DND-41 (cell line): ENCODE results near the gene PFKFB2.

Experiments used
- ATAC-seq: fragments of 200-7000 bp; cut with Tn5 transposase; 3 replicates; pipeline ENCODE4 v1.9.1; 2021; ENCODE audit warnings: low read depth; ENCODE audit not compliant: insufficient read depth
- DNase-seq: peaks from one replicate; pipeline ENCODE4 v3.0.0-alpha.2; 2020
- H2AFZ ChIP-seq: 2 replicates; pipeline ENCODE4 v1.6.0; 2012; ENCODE audit warnings: low read depth, low read length
- H3K27ac ChIP-seq: 2 replicates; pipeline ENCODE4 v1.5.1; 2012; ENCODE audit warnings: low read length, inconsistent platforms
- H3K27me3 ChIP-seq: fragments of 200-600 bp; sonication (generic); 2 replicates; pipeline ENCODE4 v1.6.0; 2012; ENCODE audit warnings: low read length, mild to moderate bottlenecking, inconsistent platforms; ENCODE audit not compliant: insufficient read depth, poor library complexity
- H3K36me3 ChIP-seq: 2 replicates; pipeline ENCODE4 v1.5.1; 2012; ENCODE audit warnings: low read length, inconsistent platforms; ENCODE audit not compliant: insufficient read depth
- H3K4me1 ChIP-seq: 2 replicates; pipeline ENCODE4 v1.5.1; 2012; ENCODE audit warnings: mild to moderate bottlenecking, low read length; ENCODE audit not compliant: insufficient read depth
- H3K4me2 ChIP-seq: 2 replicates; pipeline ENCODE4 v1.6.0; 2012; ENCODE audit warnings: mild to moderate bottlenecking, moderate library complexity, low read length, inconsistent platforms; ENCODE audit not compliant: insufficient read depth
- H3K4me3 ChIP-seq, 2 experiments: fragments of 200-600 bp in 1 of 2; shearing (Covaris generic) in 1 of 2; 2 replicates each; pipeline ENCODE4 v1.5.1; 2012 to 2016; ENCODE audit warnings: inconsistent platforms in 2 of 2, low read length in 2 of 2, mild to moderate bottlenecking in 2 of 2, low read depth in 1 of 2, moderate library complexity in 1 of 2
- H3K79me2 ChIP-seq: 2 replicates; pipeline ENCODE4 v1.6.0; 2012; ENCODE audit warnings: low read length, inconsistent platforms; ENCODE audit not compliant: insufficient read depth
- H3K9ac ChIP-seq: 2 replicates; pipeline ENCODE4 v1.6.0; 2012; ENCODE audit warnings: low read depth, mild to moderate bottlenecking, inconsistent platforms, low read length, moderate library complexity
- H3K9me3 ChIP-seq: 2 replicates; pipeline ENCODE4 v1.5.1; 2012; ENCODE audit warnings: low read length, moderate library complexity, mild to moderate bottlenecking, inconsistent platforms; ENCODE audit not compliant: insufficient read depth, severe bottlenecking
- H4K20me1 ChIP-seq: 2 replicates; pipeline ENCODE4 v1.6.0; 2012; ENCODE audit warnings: low read length; ENCODE audit not compliant: insufficient read depth
- EZH2 ChIP-seq: IDR thresholded peaks from 3 replicates; pipeline ENCODE4 v1.6.1; 2012; ENCODE audit warnings: borderline replicate concordance, low read depth, mild to moderate bottlenecking, moderate library complexity, low read length, inconsistent platforms; ENCODE audit not compliant: severe bottlenecking
- TF ChIP-seq, protein P1 (sequence below): IDR thresholded peaks from 2 replicates; pipeline ENCODE4 v1.5.1; 2012; ENCODE audit warnings: borderline replicate concordance, low read length, moderate library complexity, mild to moderate bottlenecking; ENCODE audit not compliant: poor library complexity, severe bottlenecking; ENCODE audit errors: extremely low read depth

Gene PFKFB2

DNA sequence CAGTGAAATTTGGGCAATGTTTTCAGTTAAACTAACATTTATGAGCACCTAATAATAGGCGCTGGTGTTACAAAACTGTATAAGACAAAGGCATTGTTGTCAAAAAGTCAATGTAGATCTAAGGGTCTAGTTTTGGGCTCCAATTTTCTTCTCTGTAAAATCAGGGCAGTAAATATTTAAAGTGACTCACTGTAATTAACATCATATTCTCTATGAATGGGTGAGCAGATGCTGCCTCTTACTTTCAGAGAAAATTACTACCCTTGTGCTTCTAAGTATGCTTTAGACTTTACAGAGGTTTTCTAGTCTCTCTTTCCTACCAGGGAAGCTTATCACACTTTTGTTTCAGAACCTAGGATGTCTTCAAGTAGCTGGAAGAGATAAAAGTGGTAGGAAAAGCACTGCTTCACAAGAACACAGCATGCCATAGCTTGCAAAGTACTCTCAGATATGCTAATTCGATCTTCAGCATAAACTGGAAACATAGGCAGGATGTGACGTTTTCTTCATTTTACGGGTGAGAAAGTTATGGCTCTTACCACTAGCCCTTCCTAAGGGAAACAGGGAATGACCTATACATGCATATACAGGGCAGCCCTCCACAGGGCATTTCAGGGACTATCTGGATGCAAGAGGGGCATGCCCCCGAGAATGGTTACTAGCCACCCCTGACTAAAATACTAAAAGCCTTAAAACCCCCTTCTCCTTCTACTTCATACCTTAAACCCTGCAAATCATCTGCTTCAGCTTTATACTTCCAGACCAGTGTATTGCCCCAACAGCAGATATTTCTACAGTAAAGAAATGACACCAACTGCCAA lies 23.2 kb upstream of the PFKFB2 start:
- no peaks in the 10 kb centered on the region for H3K79me2 ChIP-seq
- no peak for ATAC-seq
- H3K4me2 ChIP-seq = no peak overlapping the region
- H3K9me3 ChIP-seq = no peaks in the 10 kb centered on the region
- no peak overlapping the region for H3K4me3 ChIP-seq
- H3K27ac ChIP-seq = no peak overlapping the region
- H3K4me1 ChIP-seq = no peaks in the 10 kb centered on the region
- no peaks in the 10 kb centered on the region for H3K36me3 ChIP-seq
- no peaks in the 10 kb centered on the region for H4K20me1 ChIP-seq
- H2AFZ ChIP-seq = no peak overlapping the region
- peaks cover 50% of the 10 kb centered on the region for H3K27me3 ChIP-seq
- TF ChIP-seq EZH2 = no peak
- TF ChIP-seq, protein P1, sequence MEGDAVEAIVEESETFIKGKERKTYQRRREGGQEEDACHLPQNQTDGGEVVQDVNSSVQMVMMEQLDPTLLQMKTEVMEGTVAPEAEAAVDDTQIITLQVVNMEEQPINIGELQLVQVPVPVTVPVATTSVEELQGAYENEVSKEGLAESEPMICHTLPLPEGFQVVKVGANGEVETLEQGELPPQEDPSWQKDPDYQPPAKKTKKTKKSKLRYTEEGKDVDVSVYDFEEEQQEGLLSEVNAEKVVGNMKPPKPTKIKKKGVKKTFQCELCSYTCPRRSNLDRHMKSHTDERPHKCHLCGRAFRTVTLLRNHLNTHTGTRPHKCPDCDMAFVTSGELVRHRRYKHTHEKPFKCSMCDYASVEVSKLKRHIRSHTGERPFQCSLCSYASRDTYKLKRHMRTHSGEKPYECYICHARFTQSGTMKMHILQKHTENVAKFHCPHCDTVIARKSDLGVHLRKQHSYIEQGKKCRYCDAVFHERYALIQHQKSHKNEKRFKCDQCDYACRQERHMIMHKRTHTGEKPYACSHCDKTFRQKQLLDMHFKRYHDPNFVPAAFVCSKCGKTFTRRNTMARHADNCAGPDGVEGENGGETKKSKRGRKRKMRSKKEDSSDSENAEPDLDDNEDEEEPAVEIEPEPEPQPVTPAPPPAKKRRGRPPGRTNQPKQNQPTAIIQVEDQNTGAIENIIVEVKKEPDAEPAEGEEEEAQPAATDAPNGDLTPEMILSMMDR = no peak
- no peak for DNase-seq
- no peak overlapping the region for H3K9ac ChIP-seq

GRCh38 chr1:207030522-207031009 lies 22.5 kb upstream of the PFKFB2 start:
- Histone ChIP-seq H3K9ac (no peak overlapping the region), H3K27ac (no peak overlapping the region), H3K36me3 (no peaks in the 10 kb centered on the region), H3K4me2 (no peak overlapping the region), H3K4me1 (no peaks in the 10 kb centered on the region), H3K4me3 (no peak overlapping the region), H3K9me3 (no peaks in the 10 kb centered on the region), H3K79me2 (no peaks in the 10 kb centered on the region), H2AFZ (no peak overlapping the region), H3K27me3 (peaks cover 50% of the 10 kb centered on the region), H4K20me1 (no peaks in the 10 kb centered on the region)
- TF ChIP-seq, protein P1 = no peak
- TF ChIP-seq EZH2 = no peak
- DNase-seq (no peak), ATAC-seq (no peak)

- Histone ChIP-seq H3K27me3 (peaks cover 55% of the 10 kb centered on the region), H3K36me3 (no peaks in the 10 kb centered on the region), H3K4me3 (no peak overlapping the region), H3K4me1 (no peaks in the 10 kb centered on the region), H2AFZ (no peak overlapping the region), H3K79me2 (no peaks in the 10 kb centered on the region), H3K4me2 (no peak overlapping the region), H3K27ac (no peak overlapping the region), H4K20me1 (no peaks in the 10 kb centered on the region), H3K9ac (no peak overlapping the region), H3K9me3 (no peaks in the 10 kb centered on the region)
- no peak for DNase-seq
- no peak for TF ChIP-seq EZH2
- TF ChIP-seq, protein P1 = no peak
- no peak for ATAC-seq
Measured at GRCh38 chr1:207031016-207031415, 22.1 kb upstream of the PFKFB2 start.
